Measurements from ENCODE around the gene RPS3A. TPM values are rescaled to one million over a fixed set of nuclear protein-coding genes. Genes with fewer than 3 reads are reported as not detected.

The RPS3A gene
- total RNA-seq, 1 experiment from 2014 or later: 1,751 TPM

DNA sequence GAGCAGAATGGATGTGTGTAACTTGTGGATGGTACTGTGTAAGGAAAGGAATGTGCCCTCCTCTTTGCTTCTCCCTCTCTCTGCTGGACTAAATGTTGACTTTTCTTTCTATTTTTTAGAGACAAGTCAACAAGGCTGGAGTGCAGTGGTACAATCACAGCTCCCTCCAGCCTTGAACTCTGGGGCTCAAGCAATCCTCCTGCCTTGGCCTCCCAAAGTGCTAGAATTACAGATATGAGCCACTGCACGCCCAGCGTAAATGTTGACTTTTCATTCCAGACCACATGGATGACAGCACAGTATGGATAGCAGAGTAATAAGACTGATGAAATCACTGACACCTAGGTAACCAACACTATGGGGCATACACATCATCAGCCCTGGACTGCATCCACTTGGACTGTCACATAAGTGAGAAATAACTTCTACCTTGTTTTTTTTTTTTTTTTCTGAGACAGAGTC lies 5.1 kb upstream of the RPS3A start:
- TF ChIP-seq EZH2 (IDR thresholded peaks at IDR 0.05; ENCODE audit: borderline replicate concordance, low read depth, low read length, poor library complexity, severe bottlenecking): no peak
- TF ChIP-seq, protein P1, sequence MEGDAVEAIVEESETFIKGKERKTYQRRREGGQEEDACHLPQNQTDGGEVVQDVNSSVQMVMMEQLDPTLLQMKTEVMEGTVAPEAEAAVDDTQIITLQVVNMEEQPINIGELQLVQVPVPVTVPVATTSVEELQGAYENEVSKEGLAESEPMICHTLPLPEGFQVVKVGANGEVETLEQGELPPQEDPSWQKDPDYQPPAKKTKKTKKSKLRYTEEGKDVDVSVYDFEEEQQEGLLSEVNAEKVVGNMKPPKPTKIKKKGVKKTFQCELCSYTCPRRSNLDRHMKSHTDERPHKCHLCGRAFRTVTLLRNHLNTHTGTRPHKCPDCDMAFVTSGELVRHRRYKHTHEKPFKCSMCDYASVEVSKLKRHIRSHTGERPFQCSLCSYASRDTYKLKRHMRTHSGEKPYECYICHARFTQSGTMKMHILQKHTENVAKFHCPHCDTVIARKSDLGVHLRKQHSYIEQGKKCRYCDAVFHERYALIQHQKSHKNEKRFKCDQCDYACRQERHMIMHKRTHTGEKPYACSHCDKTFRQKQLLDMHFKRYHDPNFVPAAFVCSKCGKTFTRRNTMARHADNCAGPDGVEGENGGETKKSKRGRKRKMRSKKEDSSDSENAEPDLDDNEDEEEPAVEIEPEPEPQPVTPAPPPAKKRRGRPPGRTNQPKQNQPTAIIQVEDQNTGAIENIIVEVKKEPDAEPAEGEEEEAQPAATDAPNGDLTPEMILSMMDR (conservative IDR thresholded peaks at IDR 0.05; ENCODE audit: low read depth, low read length): no peak
- Histone ChIP-seq H3K27ac (ENCODE audit: low read depth, low read length, poor library complexity, severe bottlenecking) (no peak overlapping the region), H3K27me3 (replicated peaks; ENCODE audit: insufficient read depth, low read depth, low read length, poor library complexity) (no peaks in the 10 kb centered on the region), H3K9me3 (ENCODE audit: low read depth, low read length, poor library complexity, severe bottlenecking) (no peaks in the 10 kb centered on the region), H3K4me1 (ENCODE audit: insufficient read depth, low read length, poor library complexity, severe bottlenecking) (peaks cover 5% of the 10 kb centered on the region), H3K4me3 (ENCODE audit: low read depth, low read length, poor library complexity, severe bottlenecking) (no peak overlapping the region), H3K36me3 (ENCODE audit: insufficient read depth, low read length, poor library complexity, severe bottlenecking) (no peaks in the 10 kb centered on the region)
- intact Hi-C loops (cut with micrococcal nuclease; ENCODE audit: unreplicated experiment): no loop called here
- CTCF ChIA-PET: no interaction called here
- POLR2A ChIA-PET (ENCODE audit: low non-redundant PET): no interaction called here
- BruUV-seq (replicated peaks): no TSS peak
- DNase-seq (ENCODE audit: low spot score): no peak

DNA sequence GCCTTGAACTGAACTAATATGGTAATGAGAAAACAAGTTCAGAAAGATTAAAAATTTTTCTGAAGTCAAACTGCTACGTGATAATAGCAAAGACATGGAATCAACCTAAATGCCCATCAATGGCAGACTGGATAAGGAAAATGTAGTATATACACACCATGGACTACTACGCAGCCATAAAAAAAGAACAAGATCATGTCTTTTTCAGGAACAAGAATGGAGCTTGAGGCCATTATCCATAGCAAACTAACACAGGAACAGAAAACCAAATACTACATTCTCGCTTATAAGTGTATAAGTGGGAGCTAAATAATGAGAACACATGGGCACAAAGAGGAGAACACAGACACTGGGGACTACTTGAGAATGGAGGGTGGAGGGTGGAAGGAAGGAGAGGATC lies 4.3 kb upstream of the RPS3A start:
- BruUV-seq (replicated peaks): no TSS peak
- TF ChIP-seq EZH2 (IDR thresholded peaks at IDR 0.05; ENCODE audit: borderline replicate concordance, low read depth, low read length, poor library complexity, severe bottlenecking): no peak
- TF ChIP-seq, protein P1 (conservative IDR thresholded peaks at IDR 0.05; ENCODE audit: low read depth, low read length): no peak
- H3K36me3 ChIP-seq (ENCODE audit: insufficient read depth, low read length, poor library complexity, severe bottlenecking): peaks cover 1% of the 10 kb centered on the region
- ChIA-PET CTCF (no interaction called here), POLR2A (ENCODE audit: low non-redundant PET) (no interaction called here)
- H3K4me3 ChIP-seq (ENCODE audit: low read depth, low read length, poor library complexity, severe bottlenecking): no peak overlapping the region
- H3K27me3 ChIP-seq (replicated peaks; ENCODE audit: insufficient read depth, low read depth, low read length, poor library complexity): no peaks in the 10 kb centered on the region
- DNase-seq (ENCODE audit: low spot score): no peak
- intact Hi-C loops (cut with micrococcal nuclease; ENCODE audit: unreplicated experiment): no loop called here
- H3K9me3 ChIP-seq (ENCODE audit: low read depth, low read length, poor library complexity, severe bottlenecking): no peaks in the 10 kb centered on the region
- H3K27ac ChIP-seq (ENCODE audit: low read depth, low read length, poor library complexity, severe bottlenecking): no peak overlapping the region
- peaks cover 5% of the 10 kb centered on the region for H3K4me1 ChIP-seq (ENCODE audit: insufficient read depth, low read length, poor library complexity, severe bottlenecking)

DNA sequence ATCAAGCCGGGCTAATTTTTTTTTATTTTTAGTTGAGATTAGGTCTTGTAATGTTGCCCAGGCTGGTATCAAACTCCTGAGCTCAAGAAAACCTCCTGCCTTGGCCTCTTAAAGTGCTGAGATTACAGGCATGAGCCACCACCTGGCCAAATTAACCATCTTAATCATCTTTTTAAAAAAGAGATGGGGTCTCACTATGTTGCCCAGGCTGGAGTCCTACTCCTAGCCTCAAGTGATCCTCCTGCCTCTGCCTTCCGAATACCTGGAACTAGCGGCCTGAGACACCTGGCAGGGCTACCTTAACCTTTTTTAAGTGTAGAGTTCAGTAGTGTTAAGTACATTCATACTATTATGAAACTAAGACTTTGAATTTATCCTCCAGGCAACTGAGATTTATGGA lies 1.7 kb upstream of the RPS3A start:
- CTCF ChIA-PET: no interaction called here
- intact Hi-C loops (cut with micrococcal nuclease; ENCODE audit: unreplicated experiment): no loop called here

More for the DNA sequence above, 1.7 kb upstream of the RPS3A start:
- POLR2A ChIA-PET (ENCODE audit: low non-redundant PET): interaction anchor here (0.6 kb wide), 1 partner anchor 189 kb away, joined by 12 read pairs; no protein-coding TSS in a partner anchor
- TF ChIP-seq, protein P1 (conservative IDR thresholded peaks at IDR 0.05; ENCODE audit: low read depth, low read length): no peak
- no peak for TF ChIP-seq EZH2 (IDR thresholded peaks at IDR 0.05; ENCODE audit: borderline replicate concordance, low read depth, low read length, poor library complexity, severe bottlenecking)
- H3K27me3 ChIP-seq (replicated peaks; ENCODE audit: insufficient read depth, low read depth, low read length, poor library complexity): no peaks in the 10 kb centered on the region
- DNase-seq (ENCODE audit: low spot score): no peak
- BruUV-seq (replicated peaks): no TSS peak
- H3K4me3 ChIP-seq (ENCODE audit: low read depth, low read length, poor library complexity, severe bottlenecking): no peak overlapping the region
- no peaks in the 10 kb centered on the region for H3K9me3 ChIP-seq (ENCODE audit: low read depth, low read length, poor library complexity, severe bottlenecking)
- no peak overlapping the region for H3K27ac ChIP-seq (ENCODE audit: low read depth, low read length, poor library complexity, severe bottlenecking)
- peaks cover 10% of the 10 kb centered on the region for H3K4me1 ChIP-seq (ENCODE audit: insufficient read depth, low read length, poor library complexity, severe bottlenecking)
- H3K36me3 ChIP-seq (ENCODE audit: insufficient read depth, low read length, poor library complexity, severe bottlenecking): peaks cover 27% of the 10 kb centered on the region
